Small intestine (tissue), 7 donors: ENCODE measurements around the gene IFT122. TPM values are rescaled to one million over a fixed set of nuclear protein-coding genes. Genes with fewer than 3 reads are reported as not detected.
"Not testable (repeated sequence)": the region's sequence is repeated elsewhere in the genome, so short reads cannot be mapped to it uniquely, and the experiment has no call there.

Experiments used
- DNase-seq, 2 donors: peaks; one replicate each; pipeline versions ENCODE4 v3.0.0 to v3.0.0-alpha.2; 2013
- FAIRE-seq: peaks from 2 replicates; lab custom pipeline; 2012; peaks lifted over from hg19 to GRCh38; lab: Jason Lieb, UNC
- H3K27ac ChIP-seq, 3 donors: one replicate each; pipeline ENCODE4 v1.5.1; 2013; ENCODE audit warnings: low read length in 2 of 3, mild to moderate bottlenecking in 2 of 3, control low read depth in 1 of 3, inconsistent platforms in 1 of 3, low read depth in 1 of 3, moderate library complexity in 1 of 3
- H3K27me3 ChIP-seq, 3 donors: one replicate each; pipeline ENCODE4 v1.6.1; 2013; ENCODE audit warnings: low read length in 3 of 3, inconsistent platforms in 1 of 3; ENCODE audit not compliant: control insufficient read depth in 3 of 3, insufficient read depth in 3 of 3
- H3K36me3 ChIP-seq, 3 donors: one replicate each; pipeline ENCODE4 v1.6.1; 2013; ENCODE audit warnings: low read length in 3 of 3, inconsistent platforms in 1 of 3, low read depth in 1 of 3, mild to moderate bottlenecking in 1 of 3, moderate library complexity in 1 of 3; ENCODE audit not compliant: control insufficient read depth in 3 of 3, insufficient read depth in 2 of 3
- H3K4me1 ChIP-seq, 3 donors: one replicate each; pipeline ENCODE4 v1.6.1; 2013; ENCODE audit warnings: low read length in 2 of 3, inconsistent platforms in 1 of 3, low read depth in 1 of 3, mild to moderate bottlenecking in 1 of 3, moderate library complexity in 1 of 3; ENCODE audit not compliant: control insufficient read depth in 3 of 3, insufficient read depth in 2 of 3
- H3K4me3 ChIP-seq, 3 donors: one replicate each; pipeline ENCODE4 v1.5.1; 2013; ENCODE audit warnings: low read length in 3 of 3, control low read depth in 1 of 3, inconsistent platforms in 1 of 3, low read depth in 1 of 3, mild to moderate bottlenecking in 1 of 3, moderate library complexity in 1 of 3
- H3K9me3 ChIP-seq, 2 donors: one replicate each; pipeline ENCODE4 v1.6.1; 2013; ENCODE audit warnings: low read depth in 1 of 2, low read length in 1 of 2; ENCODE audit not compliant: control insufficient read depth in 2 of 2, insufficient read depth in 1 of 2
- WGBS, 3 donors: extraction: QIAGEN DNeasy Blood & Tissue Kit; methylation state at CpG; one replicate each; pipeline ENCODE4 v1.1.7; 2013; 5-methylcytosine and 5-hydroxymethylcytosine counted together
- polyA plus RNA-seq, 4 donors: library from polyadenylated mRNA; stranded (reverse) in 3 of 4; unstranded in 1 of 4; fragments of 200-250 nt in 3 of 4; fragments of 120-200 nt in 1 of 4; gene quantifications; one replicate each; pipeline versions ENCODE4 v1.2.1 to v1.2.3, GENCODE V29; 2013
- donor health status: healthy with polysubstance abuse.
- donor health status: control.
- donor health status: control.
- donor health status: Bipolar disorder and iron deficiency.
- donor health status: healthy.

Gene IFT122
- polyA plus RNA-seq, 4 donors: 5.1 to 31.9 (median 9.1) TPM

DNA sequence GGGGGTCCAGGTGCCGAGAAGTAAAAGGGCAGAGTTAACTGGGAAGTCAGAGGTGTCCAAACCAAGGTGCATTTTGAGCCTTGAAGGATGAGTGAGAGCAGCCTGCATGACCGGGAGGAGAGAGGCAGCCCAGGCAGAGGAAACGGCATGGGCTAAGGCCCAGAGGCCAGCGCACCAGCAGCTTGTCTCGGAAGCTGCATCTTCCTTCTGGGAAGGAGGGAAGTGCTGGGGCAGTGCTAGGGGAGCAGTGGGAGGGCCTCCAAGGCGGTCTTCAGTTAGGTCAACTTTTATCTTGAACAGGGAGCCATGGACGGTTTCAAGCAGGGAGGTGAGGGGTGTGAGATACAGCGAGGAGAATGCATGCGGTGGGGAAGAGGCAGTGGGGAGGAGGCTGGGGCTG, 104.0 kb downstream of the IFT122 start:
- DNase-seq (no peak), FAIRE-seq (no peak)
- H3K27me3 ChIP-seq: no peaks in the 10 kb centered on the region
- no peak overlapping the region for H3K27ac ChIP-seq
- no peaks in the 10 kb centered on the region for H3K36me3 ChIP-seq
- no peaks in the 10 kb centered on the region for H3K4me1 ChIP-seq
- 77 to 82% (median 81%) methylated on average over 9 of the region's 9 CpGs for WGBS, 3 donors
- no peaks in the 10 kb centered on the region for H3K9me3 ChIP-seq
- no peak overlapping the region for H3K4me3 ChIP-seq

DNA sequence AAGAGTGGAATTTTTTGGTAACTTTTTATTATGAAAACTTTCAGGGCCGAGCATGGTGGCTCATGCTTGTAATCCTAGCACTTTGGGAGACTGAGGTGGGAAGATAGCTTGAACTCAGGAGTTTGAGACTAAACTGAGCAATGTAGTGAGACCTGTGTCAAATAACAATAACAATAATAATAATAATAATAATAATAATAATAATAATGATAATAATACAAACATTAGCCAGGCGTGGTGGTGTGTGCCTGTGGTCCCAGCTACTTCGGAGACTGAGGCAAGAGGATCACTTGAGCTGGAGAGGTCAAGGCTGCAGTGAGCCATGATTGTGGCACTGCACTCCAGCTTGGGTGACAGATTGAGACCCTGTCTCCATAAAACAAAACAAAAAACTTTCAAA, 105.9 kb downstream of the IFT122 start:
- not testable (repeated sequence) for H3K4me3 ChIP-seq, DNase-seq, H3K27ac ChIP-seq, H3K36me3 ChIP-seq, H3K4me1 ChIP-seq, H3K27me3 ChIP-seq, H3K9me3 ChIP-seq, FAIRE-seq
- 89 to 92% (median 92%) methylated on average over 3 of the region's 3 CpGs for WGBS, 3 donors

DNA sequence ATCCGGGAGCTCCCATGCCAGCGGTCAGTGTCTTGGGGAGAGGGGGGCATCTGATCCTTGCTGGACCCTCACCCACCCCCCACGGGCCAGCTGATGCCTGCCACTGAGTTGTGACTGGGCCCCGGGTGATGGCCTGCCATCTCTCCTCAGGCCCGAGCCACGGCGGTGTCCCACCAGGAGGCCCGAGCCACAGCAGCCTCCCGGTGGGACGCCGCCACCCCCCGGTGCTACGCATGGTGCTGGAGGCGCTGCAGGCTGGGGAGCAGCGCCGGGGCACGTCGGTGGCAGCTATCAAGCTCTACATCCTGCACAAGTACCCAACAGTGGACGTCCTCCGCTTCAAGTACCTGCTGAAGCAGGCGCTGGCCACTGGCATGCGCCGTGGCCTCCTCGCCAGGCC, 107.2 kb downstream of the IFT122 start:
- H3K4me3 ChIP-seq: no peak overlapping the region
- DNase-seq (no peak), FAIRE-seq (no peak)
- no peaks in the 10 kb centered on the region for H3K9me3 ChIP-seq
- H3K27me3 ChIP-seq: no peaks in the 10 kb centered on the region
- H3K27ac ChIP-seq: no peak overlapping the region
- WGBS, 3 donors: 92 to 94% (median 94%) methylated on average over 15 to 24 of the region's 24 CpGs
- no peaks in the 10 kb centered on the region for H3K4me1 ChIP-seq
- no peaks in the 10 kb centered on the region for H3K36me3 ChIP-seq

DNA sequence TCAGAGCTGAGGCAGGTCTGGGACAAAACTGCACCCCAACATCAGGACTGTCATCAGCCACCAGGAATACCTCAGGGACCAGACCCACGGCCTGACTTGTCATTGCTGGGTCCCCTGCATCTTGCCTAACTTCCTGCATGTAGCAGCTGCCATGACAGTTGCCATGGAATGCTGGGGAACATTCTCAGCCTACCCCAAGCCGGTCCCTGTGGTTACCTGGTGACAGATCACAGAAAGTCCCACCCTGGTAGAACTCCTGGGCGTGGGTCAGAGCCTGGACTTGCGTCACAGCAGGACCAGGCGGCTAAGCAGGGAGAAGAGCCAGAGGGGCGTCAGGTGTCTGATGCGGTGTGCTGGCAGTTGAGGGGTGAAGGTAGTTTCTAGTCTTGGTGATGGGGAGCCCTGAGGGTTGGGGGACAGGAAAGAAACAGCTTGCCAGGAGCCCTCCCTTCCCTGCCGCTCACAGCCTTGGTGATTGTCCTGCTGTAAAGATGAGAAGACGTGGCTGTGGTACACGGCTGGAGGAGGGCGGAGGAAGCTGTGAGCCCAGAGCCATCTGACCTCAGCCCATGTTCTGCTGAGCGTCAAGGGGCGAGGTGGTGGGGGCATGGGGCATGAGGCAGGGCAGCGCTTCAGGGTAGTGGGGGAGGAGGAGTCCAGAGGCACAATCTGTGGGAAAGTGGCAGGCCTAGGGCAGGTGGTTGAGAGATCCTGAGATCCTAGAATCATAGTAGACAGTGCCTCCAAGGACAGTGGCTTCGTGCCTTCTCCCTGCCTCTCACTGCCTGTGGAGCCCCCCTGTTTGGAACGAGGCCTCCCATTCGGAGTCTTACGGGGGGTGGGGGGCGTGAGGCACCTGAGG, 108.3 kb downstream of the IFT122 start:
- peaks cover 0 to 4% (median 0%) of the 10 kb centered on the region in 3 donors for H3K27me3 ChIP-seq
- WGBS, 3 donors: 68 to 83% (median 75%) methylated on average over 19 of the region's 19 CpGs
- no peaks in the 10 kb centered on the region for H3K9me3 ChIP-seq
- no peak for DNase-seq
- no peak overlapping the region for H3K27ac ChIP-seq
- no peaks in the 10 kb centered on the region for H3K36me3 ChIP-seq
- no peak for FAIRE-seq
- no peak overlapping the region for H3K4me3 ChIP-seq
- H3K4me1 ChIP-seq: no peaks in the 10 kb centered on the region

DNA sequence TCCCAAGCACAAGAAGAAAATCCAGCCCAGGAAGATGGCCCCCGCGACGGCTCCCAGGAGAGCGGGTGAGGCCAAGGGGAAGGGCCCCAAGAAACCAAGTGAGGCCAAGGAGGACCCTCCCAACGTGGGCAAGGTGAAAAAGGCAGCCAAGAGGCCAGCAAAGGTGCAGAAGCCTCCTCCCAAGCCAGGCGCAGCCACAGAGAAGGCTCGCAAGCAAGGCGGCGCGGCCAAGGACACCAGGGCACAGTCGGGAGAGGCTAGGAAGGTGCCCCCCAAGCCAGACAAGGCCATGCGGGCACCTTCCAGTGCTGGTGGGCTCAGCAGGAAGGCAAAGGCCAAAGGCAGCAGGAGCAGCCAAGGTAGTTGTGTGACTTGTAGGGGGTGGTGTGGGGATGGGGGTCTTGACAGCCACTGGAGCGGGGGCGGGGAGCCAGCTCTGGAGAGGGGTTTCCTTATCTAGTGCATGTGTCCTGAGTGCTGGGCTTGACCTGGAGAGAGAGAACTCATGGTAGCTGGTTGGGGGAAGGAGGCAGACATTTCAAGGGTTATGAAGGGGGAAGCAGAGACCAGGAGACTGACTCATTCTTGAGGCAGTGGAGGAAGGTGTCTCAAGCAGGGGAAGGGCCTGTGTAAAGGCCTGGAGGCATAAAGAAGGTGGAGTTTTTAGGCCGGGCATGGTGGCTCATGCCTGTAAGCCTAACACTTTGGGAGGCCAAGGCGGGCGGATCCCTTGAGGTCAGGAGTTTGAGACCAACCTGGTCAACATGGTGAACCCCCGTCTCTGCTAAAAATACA, 109.2 kb downstream of the IFT122 start:
- H3K4me1 ChIP-seq: no peaks in the 10 kb centered on the region
- H3K4me3 ChIP-seq: no peak overlapping the region
- no peaks in the 10 kb centered on the region for H3K9me3 ChIP-seq
- DNase-seq: no peak
- FAIRE-seq: no peak
- peaks cover 0 to 6% (median 0%) of the 10 kb centered on the region in 3 donors for H3K27me3 ChIP-seq
- no peak overlapping the region for H3K27ac ChIP-seq
- H3K36me3 ChIP-seq: no peaks in the 10 kb centered on the region
- WGBS, 3 donors: 90% methylated on average over 18 of the region's 18 CpGs

DNA sequence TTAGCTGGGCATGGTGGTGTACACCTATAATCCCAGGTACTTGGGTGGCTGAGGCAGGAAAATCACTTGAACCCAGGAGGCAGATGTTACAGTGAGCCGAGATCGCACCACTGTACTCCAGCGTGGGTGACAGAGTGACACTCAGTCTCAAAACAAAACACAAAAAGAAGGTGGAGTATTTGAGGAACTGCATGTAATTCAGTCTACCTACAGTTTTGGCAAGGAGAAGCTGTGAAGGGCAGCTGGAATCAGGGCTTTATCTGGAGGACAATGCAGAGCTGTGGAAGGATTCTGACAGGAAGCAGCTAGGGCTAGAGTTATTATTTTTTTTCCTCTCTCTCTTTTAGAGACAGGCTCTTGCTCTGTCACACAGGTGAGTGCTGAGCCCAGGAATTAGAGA, 109.8 kb downstream of the IFT122 start:
- Histone ChIP-seq H3K36me3 (peaks cover 0 to 1% (median 0%) of the 10 kb centered on the region in 3 donors), H3K27me3 (peaks cover 0 to 6% (median 0%) of the 10 kb centered on the region in 3 donors), H3K27ac (no peak overlapping the region), H3K9me3 (no peaks in the 10 kb centered on the region), H3K4me1 (no peaks in the 10 kb centered on the region), H3K4me3 (no peak overlapping the region)
- FAIRE-seq (no peak), DNase-seq (no peak)
- WGBS, 3 donors: 71 to 87% (median 86%) methylated on average over 3 of the region's 3 CpGs

DNA sequence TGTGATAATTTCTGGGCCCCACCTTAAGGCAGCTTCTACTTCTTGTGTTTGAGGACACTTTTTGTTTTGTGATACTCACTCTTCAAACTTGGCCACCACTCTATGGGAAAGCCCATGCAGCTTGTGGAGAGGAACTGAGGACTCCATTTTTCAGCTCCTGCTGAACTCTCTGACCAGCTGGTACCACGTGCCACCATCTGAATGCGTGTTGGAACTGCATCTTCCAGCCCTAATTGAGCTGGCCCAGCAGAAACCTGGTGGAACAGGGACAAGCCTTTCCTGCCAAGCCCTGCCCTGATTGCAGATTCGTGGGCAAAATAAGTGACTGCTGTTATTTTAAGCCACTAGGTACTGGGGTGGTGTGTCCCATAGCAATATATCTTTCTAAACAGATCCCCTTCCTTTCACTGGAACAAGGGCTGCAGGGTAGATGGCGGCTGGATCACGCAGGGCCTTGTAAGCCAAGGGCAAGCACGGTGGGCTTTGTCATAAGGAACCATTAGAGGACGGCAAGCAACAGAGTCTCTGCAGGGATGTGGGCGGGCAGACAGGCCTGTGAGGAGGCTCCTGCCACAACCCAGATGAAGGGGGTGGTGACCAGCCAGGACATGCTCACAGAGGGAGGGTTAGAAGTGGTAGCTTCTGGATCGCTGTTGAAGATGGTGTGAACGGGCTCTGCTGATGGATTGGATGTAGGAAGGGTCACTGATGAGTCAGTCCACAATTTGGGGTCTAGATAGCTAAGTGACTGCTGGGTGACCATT, 112.4 kb downstream of the IFT122 start:
- no peak overlapping the region for H3K27ac ChIP-seq
- H3K9me3 ChIP-seq: no peaks in the 10 kb centered on the region
- WGBS, 3 donors: 73 to 76% (median 75%) methylated on average over 10 of the region's 10 CpGs
- FAIRE-seq (no peak), DNase-seq (no peak)
- H3K4me3 ChIP-seq: no peak overlapping the region
- H3K4me1 ChIP-seq: no peaks in the 10 kb centered on the region
- H3K27me3 ChIP-seq: peaks cover 0 to 6% (median 0%) of the 10 kb centered on the region in 3 donors
- peaks cover 0 to 24% (median 0%) of the 10 kb centered on the region in 3 donors for H3K36me3 ChIP-seq

DNA sequence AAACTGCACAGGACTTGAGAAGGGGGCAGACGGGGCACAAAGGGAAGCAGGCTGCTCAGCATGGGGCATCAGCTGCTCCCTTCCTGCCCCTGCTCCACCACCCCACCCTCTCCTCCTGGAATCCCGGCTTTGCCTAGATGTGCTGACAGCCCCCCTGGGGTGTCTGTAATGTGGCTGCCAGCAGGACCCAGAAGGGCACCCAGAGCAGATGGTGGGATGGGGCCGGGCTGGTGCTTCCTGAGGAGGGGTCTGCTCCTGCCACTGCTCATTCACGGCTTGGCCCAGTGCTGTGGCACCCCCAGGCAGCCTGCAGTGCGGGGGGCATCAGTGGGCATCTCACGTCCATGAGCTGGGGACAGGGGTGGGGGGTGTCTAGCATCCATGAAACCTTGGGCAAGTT, 113.1 kb downstream of the IFT122 start:
- Histone ChIP-seq H3K27me3 (peaks cover 0 to 6% (median 0%) of the 10 kb centered on the region in 3 donors), H3K36me3 (peaks cover 0 to 31% (median 0%) of the 10 kb centered on the region in 3 donors), H3K27ac (no peak overlapping the region), H3K9me3 (no peaks in the 10 kb centered on the region), H3K4me3 (no peak overlapping the region), H3K4me1 (no peaks in the 10 kb centered on the region)
- DNase-seq: no peak
- no peak for FAIRE-seq
- 67 to 74% (median 73%) methylated on average over 6 of the region's 6 CpGs for WGBS, 3 donors
